Measurements from ENCODE around the gene GTPBP6.

GTPBP6 gene

GRCh38 chrX:337331-337831 is 18.8 kb upstream of the GTPBP6 start:
- TF ChIP-seq MAX (IDR thresholded peaks at IDR 0.05; ENCODE audit: low read depth, low read length) (no peak), POLR2A (IDR thresholded peaks at IDR 0.05; ENCODE audit: extremely low read depth, insufficient read length) (no peak), CTCF (IDR thresholded peaks at IDR 0.05; ENCODE audit: low read depth, low read length) (no peak), MYC (IDR thresholded peaks at IDR 0.05; ENCODE audit: low read depth, low read length) (no peak)
- no peak for DNase-seq (ENCODE audit: low read depth)
- no peak overlapping the region for H3K4me3 ChIP-seq (ENCODE audit: low read depth, low read length)

GRCh38 chrX:336227-336626 is 17.6 kb upstream of the GTPBP6 start:
- H3K4me3 ChIP-seq (ENCODE audit: low read depth, low read length): no peak overlapping the region
- no peak for TF ChIP-seq MYC (IDR thresholded peaks at IDR 0.05; ENCODE audit: low read depth, low read length)
- no peak for TF ChIP-seq MAX (IDR thresholded peaks at IDR 0.05; ENCODE audit: low read depth, low read length)
- TF ChIP-seq CTCF (IDR thresholded peaks at IDR 0.05; ENCODE audit: low read depth, low read length): no peak
- no peak for TF ChIP-seq POLR2A (IDR thresholded peaks at IDR 0.05; ENCODE audit: extremely low read depth, insufficient read length)
- DNase-seq (ENCODE audit: low read depth): no peak

- no peak overlapping the region for H3K4me3 ChIP-seq (ENCODE audit: low read depth, low read length)
- TF ChIP-seq POLR2A (IDR thresholded peaks at IDR 0.05; ENCODE audit: extremely low read depth, insufficient read length) (no peak), MAX (IDR thresholded peaks at IDR 0.05; ENCODE audit: low read depth, low read length) (no peak), CTCF (IDR thresholded peaks at IDR 0.05; ENCODE audit: low read depth, low read length) (no peak), MYC (IDR thresholded peaks at IDR 0.05; ENCODE audit: low read depth, low read length) (no peak)
- DNase-seq (ENCODE audit: low read depth): no peak
These were observed 17.2 kb upstream of the GTPBP6 start for GRCh38 chrX:335758-336155.

GRCh38 chrX:334971-335757 is 16.6 kb upstream of the GTPBP6 start:
- DNase-seq (ENCODE audit: low read depth): no peak
- TF ChIP-seq MAX (IDR thresholded peaks at IDR 0.05; ENCODE audit: low read depth, low read length) (no peak), CTCF (IDR thresholded peaks at IDR 0.05; ENCODE audit: low read depth, low read length) (no peak), MYC (IDR thresholded peaks at IDR 0.05; ENCODE audit: low read depth, low read length) (no peak), POLR2A (IDR thresholded peaks at IDR 0.05; ENCODE audit: extremely low read depth, insufficient read length) (no peak)

GRCh38 chrX:334331-334891 is 15.8 kb upstream of the GTPBP6 start:
- no peak for DNase-seq (ENCODE audit: low read depth)
- TF ChIP-seq POLR2A (IDR thresholded peaks at IDR 0.05; ENCODE audit: extremely low read depth, insufficient read length): no peak
- no peak for TF ChIP-seq CTCF (IDR thresholded peaks at IDR 0.05; ENCODE audit: low read depth, low read length)
- no peak for TF ChIP-seq MYC (IDR thresholded peaks at IDR 0.05; ENCODE audit: low read depth, low read length)
- no peak for TF ChIP-seq MAX (IDR thresholded peaks at IDR 0.05; ENCODE audit: low read depth, low read length)

More at GRCh38 chrX:334971-335757, 16.6 kb upstream of the GTPBP6 start:
- no peak overlapping the region for H3K4me3 ChIP-seq (ENCODE audit: low read depth, low read length)

More at GRCh38 chrX:334331-334891, 15.8 kb upstream of the GTPBP6 start:
- no peak overlapping the region for H3K4me3 ChIP-seq (ENCODE audit: low read depth, low read length)

Measured in NB4 (cell line).